T-helper 2 cell treated with Interferon-gamma antibody and Interleukin-4, amounts not matched to agents 5 μg/mL and 100 μg/mL, for 36 hours (primary cell): ENCODE results near the gene BEAN1.

Experiments used
- DNase-seq: peaks from one replicate; pipeline ENCODE4 v3.0.0; 2021; ENCODE audit warnings: low spot score
- H3K27ac Mint-ChIP-seq: one replicate; pipeline ENCODE4 v1.8.0; 2021; ENCODE audit warnings: mild to moderate bottlenecking, mixed read lengths
- H3K27me3 Mint-ChIP-seq: one replicate; pipeline ENCODE4 v1.8.0; 2021; ENCODE audit warnings: low read depth, mixed read lengths
- H3K36me3 Mint-ChIP-seq: one replicate; pipeline ENCODE4 v1.8.0; 2021; ENCODE audit warnings: low read depth, mixed read lengths
- H3K4me1 Mint-ChIP-seq: one replicate; pipeline ENCODE4 v1.8.0; 2021; ENCODE audit warnings: low read depth, mixed read lengths
- H3K4me3 Mint-ChIP-seq: one replicate; pipeline ENCODE4 v1.8.0; 2022; ENCODE audit warnings: mild to moderate bottlenecking, moderate library complexity, mixed read lengths
- H3K9me3 Mint-ChIP-seq: one replicate; pipeline ENCODE4 v1.8.0; 2021; ENCODE audit warnings: mixed read lengths

The BEAN1 gene

GRCh38 chr16:66402591-66403230, 24.4 kb upstream of the BEAN1 start:
- Mint-ChIP-seq H3K27ac (no peak overlapping the region), H3K36me3 (no peaks in the 10 kb centered on the region), H3K4me1 (peaks cover 5% of the 10 kb centered on the region), H3K4me3 (no peak overlapping the region), H3K27me3 (peaks cover 20% of the 10 kb centered on the region), H3K9me3 (peaks cover 7% of the 10 kb centered on the region)
- DNase-seq = no peak

- no peak for DNase-seq
- Mint-ChIP-seq H3K4me3 (no peak overlapping the region), H3K27me3 (peaks cover 18% of the 10 kb centered on the region), H3K4me1 (peaks cover 13% of the 10 kb centered on the region), H3K36me3 (no peaks in the 10 kb centered on the region), H3K9me3 (peaks cover 7% of the 10 kb centered on the region), H3K27ac (no peak overlapping the region)
Observed at GRCh38 chr16:66403531-66404145, 23.5 kb upstream of the BEAN1 start.

DNA sequence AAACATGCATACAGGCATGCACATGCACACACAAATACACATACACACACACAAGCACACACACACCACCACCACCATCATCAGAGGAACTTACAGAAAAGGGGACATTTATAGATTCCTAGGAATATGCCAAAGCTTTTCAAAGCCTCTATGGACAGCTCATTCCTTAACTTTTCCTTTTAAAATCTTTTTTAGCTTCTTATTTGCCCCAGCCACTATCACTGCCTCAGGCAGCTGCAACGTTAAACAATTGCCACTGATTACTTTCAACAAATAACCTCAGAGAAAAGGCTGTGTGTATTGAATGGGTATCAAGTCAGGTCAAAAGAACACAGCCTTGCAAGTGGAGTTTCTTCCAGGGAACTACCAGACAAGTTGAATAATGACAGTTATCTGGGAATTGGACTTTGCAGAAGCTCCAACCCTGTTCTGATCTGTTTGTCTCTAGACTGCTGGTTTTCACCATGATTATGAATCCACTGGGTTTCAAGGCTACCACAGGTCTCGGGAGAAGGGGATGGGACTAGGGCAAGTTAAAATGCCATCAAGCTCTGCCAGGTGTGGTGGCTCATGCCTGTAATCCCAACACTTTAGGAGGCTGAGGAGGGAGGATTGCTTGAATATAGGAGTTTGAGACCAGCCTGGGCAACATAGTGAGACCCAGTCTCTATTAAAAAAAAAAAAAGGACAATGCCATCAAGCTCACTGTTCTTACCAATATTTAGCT, 21.9 kb upstream of the BEAN1 start:
- H3K4me1 Mint-ChIP-seq = peaks cover 19% of the 10 kb centered on the region
- no peak overlapping the region for H3K27ac Mint-ChIP-seq
- H3K27me3 Mint-ChIP-seq = peaks cover 16% of the 10 kb centered on the region
- H3K4me3 Mint-ChIP-seq = no peak overlapping the region
- H3K36me3 Mint-ChIP-seq = no peaks in the 10 kb centered on the region
- H3K9me3 Mint-ChIP-seq = peaks cover 7% of the 10 kb centered on the region
- DNase-seq = no peak

DNA sequence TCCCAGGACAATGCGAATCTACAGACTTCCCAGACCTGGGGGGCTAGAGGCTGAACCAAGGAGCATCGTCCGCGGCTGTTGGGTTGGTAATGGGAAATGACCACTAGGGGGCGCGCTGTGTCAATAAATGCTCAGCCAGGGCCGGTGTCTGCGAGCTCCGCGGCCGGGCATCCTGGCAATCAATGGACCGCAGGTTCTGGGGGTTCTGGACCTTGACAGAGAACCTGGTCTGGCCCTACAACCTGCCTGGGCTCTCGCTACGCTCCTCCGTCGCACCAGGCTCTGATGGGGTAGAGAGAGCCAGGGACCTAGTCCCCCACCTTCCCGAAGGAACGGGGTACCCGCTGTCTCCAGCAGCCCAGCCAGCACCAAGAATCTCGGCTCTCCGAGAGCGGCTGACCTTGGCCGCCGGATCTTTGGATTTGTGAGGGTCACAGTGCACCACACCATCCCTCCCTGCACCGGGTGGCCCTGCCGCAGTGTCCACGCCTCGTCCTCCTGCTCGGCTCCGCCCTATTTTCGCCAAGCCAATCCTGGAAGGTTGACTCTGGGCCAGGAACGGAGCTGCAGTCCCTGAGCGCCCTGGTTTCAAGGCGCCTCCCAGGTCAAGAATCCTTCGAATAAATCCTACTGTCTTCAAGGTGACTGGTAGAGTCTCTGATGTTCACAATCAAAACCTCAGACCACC, 20.4 kb upstream of the BEAN1 start:
- H3K27me3 Mint-ChIP-seq = peaks cover 16% of the 10 kb centered on the region
- peak overlapping the region; percentile 86 for H3K4me3 Mint-ChIP-seq
- DNase-seq = peak; percentile 73
- peaks cover 13% of the 10 kb centered on the region for H3K9me3 Mint-ChIP-seq
- H3K36me3 Mint-ChIP-seq = peaks cover 4% of the 10 kb centered on the region
- no peak overlapping the region for H3K27ac Mint-ChIP-seq
- peaks cover 19% of the 10 kb centered on the region for H3K4me1 Mint-ChIP-seq

GRCh38 chr16:66408163-66409048, 18.7 kb upstream of the BEAN1 start:
- peaks cover 19% of the 10 kb centered on the region for H3K4me1 Mint-ChIP-seq
- peak; percentile 22 for DNase-seq
- H3K4me3 Mint-ChIP-seq = peak overlapping the region; percentile 86
- H3K9me3 Mint-ChIP-seq = peaks cover 14% of the 10 kb centered on the region
- peak overlapping the region; percentile 82 for H3K27ac Mint-ChIP-seq
- H3K36me3 Mint-ChIP-seq = peaks cover 4% of the 10 kb centered on the region
- peaks cover 16% of the 10 kb centered on the region for H3K27me3 Mint-ChIP-seq

DNA sequence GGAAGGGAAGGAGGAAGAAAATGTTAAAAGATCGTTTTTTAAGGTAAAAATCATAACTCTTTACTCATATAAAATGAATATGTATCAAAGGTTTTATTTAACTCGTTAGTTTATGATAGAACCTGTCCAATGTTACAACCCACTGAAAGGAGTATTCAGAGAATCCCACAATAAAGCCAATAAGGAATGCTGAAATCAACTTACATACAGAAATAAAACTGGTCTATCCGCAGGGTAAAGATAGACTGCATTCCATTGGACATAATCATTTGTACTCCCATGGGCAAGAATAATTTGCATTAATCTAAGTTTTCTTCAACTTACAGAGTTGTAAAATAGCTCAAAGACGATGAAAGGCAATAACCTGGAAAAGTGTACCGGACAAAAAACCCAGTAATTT, 17.9 kb upstream of the BEAN1 start:
- peaks cover 19% of the 10 kb centered on the region for H3K27me3 Mint-ChIP-seq
- H3K4me1 Mint-ChIP-seq = peaks cover 19% of the 10 kb centered on the region
- peak overlapping the region; percentile 86 for H3K4me3 Mint-ChIP-seq
- DNase-seq = no peak
- H3K27ac Mint-ChIP-seq = no peak overlapping the region
- H3K36me3 Mint-ChIP-seq = peaks cover 4% of the 10 kb centered on the region
- H3K9me3 Mint-ChIP-seq = peaks cover 14% of the 10 kb centered on the region

- Mint-ChIP-seq H3K36me3 (peaks cover 4% of the 10 kb centered on the region), H3K4me1 (peaks cover 15% of the 10 kb centered on the region), H3K4me3 (no peak overlapping the region), H3K27ac (no peak overlapping the region), H3K9me3 (peaks cover 7% of the 10 kb centered on the region), H3K27me3 (peaks cover 7% of the 10 kb centered on the region)
- no peak for DNase-seq
Observed at GRCh38 chr16:66412182-66412581, 14.9 kb upstream of the BEAN1 start.

- H3K36me3 Mint-ChIP-seq = peaks cover 4% of the 10 kb centered on the region
- no peak overlapping the region for H3K27ac Mint-ChIP-seq
- H3K4me3 Mint-ChIP-seq = no peak overlapping the region
- H3K27me3 Mint-ChIP-seq = peaks cover 7% of the 10 kb centered on the region
- peaks cover 7% of the 10 kb centered on the region for H3K9me3 Mint-ChIP-seq
- DNase-seq = no peak
- H3K4me1 Mint-ChIP-seq = peaks cover 7% of the 10 kb centered on the region
Observed at GRCh38 chr16:66414891-66415290, 12.2 kb upstream of the BEAN1 start.

GRCh38 chr16:66416136-66416535, 11.0 kb upstream of the BEAN1 start:
- Mint-ChIP-seq H3K4me1 (peaks cover 7% of the 10 kb centered on the region), H3K9me3 (peaks cover 6% of the 10 kb centered on the region), H3K27ac (no peak overlapping the region), H3K27me3 (peaks cover 17% of the 10 kb centered on the region), H3K4me3 (no peak overlapping the region), H3K36me3 (peaks cover 2% of the 10 kb centered on the region)
- DNase-seq = no peak

DNA sequence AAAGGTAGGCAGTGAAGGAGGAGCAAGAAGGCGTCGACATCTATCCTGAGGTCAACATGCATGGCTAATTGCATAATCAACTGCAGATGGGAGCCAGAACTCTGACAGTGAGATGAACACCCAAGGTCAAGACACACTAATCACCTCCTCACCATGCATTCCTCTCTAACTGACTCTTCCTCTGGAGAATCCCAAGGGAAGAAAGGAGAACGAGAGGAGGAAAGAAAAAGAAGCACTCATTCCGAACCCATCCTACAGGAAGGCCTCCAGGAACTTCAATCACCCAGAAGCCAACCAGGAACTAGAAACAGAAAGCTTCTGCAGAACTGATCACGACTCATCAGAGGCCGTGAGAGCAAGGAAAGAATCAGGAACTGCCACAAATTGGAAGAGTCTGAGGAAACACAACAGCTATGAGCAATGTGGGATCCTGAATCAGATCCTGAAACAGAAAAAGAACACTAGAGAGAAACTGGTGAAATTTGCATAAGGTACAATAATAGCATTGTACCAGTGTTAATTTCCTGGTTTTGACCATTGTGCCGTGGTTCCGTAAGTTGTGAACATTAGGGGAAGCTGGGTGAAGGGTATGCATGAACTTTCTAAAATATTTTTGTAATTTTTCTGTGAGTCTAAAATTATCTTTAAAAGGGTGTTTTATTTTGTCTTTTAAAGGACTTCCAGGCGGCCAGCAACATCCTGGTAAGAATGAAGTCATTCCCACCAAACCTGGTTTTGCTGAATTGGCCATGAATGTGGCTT, 10.0 kb upstream of the BEAN1 start:
- Mint-ChIP-seq H3K36me3 (no peaks in the 10 kb centered on the region), H3K27ac (no peak overlapping the region), H3K4me1 (peaks cover 7% of the 10 kb centered on the region), H3K9me3 (no peaks in the 10 kb centered on the region), H3K27me3 (peaks cover 20% of the 10 kb centered on the region), H3K4me3 (no peak overlapping the region)
- DNase-seq = no peak

DNA sequence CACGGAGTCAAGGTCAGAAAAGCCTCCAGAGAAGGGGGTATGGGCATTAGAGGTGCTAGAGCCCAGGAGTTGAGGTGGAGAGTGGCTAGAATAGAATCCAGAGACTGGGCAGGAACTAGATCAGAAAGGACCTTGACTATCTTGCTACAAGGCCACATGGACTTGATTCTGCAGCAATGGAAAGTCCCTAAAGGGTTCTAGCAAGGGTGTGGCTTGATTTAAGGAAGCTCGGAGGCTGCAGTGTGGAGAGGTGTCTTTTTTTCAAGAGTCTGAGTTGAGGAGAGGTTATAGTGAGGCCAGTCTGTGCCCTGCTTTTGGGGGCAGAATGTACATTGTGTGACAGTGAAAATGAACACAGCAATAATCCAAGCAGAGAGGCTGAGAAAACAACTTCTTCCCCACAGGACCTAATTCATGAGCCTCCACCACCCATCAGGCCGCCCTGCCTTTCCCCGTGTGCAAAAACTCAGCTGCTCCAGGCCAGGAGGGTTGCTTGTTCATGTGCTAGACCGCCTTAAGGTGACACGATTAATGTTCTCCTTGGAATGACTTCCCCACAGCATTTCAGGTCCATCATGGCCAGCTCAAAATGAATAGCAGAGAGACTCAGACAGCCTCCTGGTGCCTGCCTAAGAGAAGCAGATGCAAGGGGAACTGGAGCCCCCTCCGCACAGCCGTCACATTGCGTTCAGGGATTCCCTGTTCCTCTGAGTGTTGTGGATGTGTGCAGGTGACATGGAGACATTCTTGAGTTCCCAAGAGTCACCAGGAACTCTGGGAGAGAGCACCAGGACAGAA, 8.7 kb upstream of the BEAN1 start:
- Mint-ChIP-seq H3K27me3 (peaks cover 30% of the 10 kb centered on the region), H3K36me3 (no peaks in the 10 kb centered on the region), H3K4me1 (peaks cover 7% of the 10 kb centered on the region), H3K9me3 (no peaks in the 10 kb centered on the region), H3K4me3 (no peak overlapping the region), H3K27ac (no peak overlapping the region)
- DNase-seq = no peak

- DNase-seq = no peak
- Mint-ChIP-seq H3K27me3 (peaks cover 38% of the 10 kb centered on the region), H3K9me3 (no peaks in the 10 kb centered on the region), H3K4me1 (peaks cover 7% of the 10 kb centered on the region), H3K4me3 (no peak overlapping the region), H3K27ac (no peak overlapping the region), H3K36me3 (no peaks in the 10 kb centered on the region)
Observed at GRCh38 chr16:66419527-66419926, 7.6 kb upstream of the BEAN1 start.
